HepG2 (cell line): Measurements from ENCODE around the gene HHLA2. TPM values are rescaled to one million over a fixed set of nuclear protein-coding genes. Genes with fewer than 3 reads are reported as not detected.

Experiments
- ATAC-seq: fragments of 200-7000 bp; cut with Tn5 transposase; 3 replicates; pipeline ENCODE4 v1.9.1; 2020; ENCODE audit warnings: mild to moderate bottlenecking, moderate library complexity
- BruUV-seq: library from RNA; stranded (reverse); fragments of 400-500 nt; replicated peaks from 2 replicates; lab custom pipeline; 2021; lab: Mats Ljungman, UMichigan
- CTCF ChIA-PET: fragments of 300-600 bp; formaldehyde crosslinking; extraction: SDS; loops from one replicate; lab custom pipeline; 2021; ENCODE audit warnings: low total read pairs, inconsistent platforms, low intra/inter-chr PET ratio; lab: Yijun Ruan, JAX
- POLR2A ChIA-PET: fragments of 350-600 bp; sonication (Branson Sonifier 250); formaldehyde crosslinking; loops from one replicate; lab custom pipeline; 2020; ENCODE audit warnings: antibody characterized with exemption, inconsistent platforms; lab: Yijun Ruan, JAX
- DNase-seq: peaks from one replicate; pipeline ENCODE4 v3.0.0-alpha.2; 2015; ENCODE audit warnings: low spot score
- FAIRE-seq: peaks from 3 replicates; lab custom pipeline; 2011; peaks lifted over from hg19 to GRCh38; lab: Jason Lieb, UNC
- H2AFZ ChIP-seq: one replicate; pipeline ENCODE4 v1.6.1; 2011; ENCODE audit warnings: low read length, inconsistent platforms
- H3K27ac ChIP-seq: fragments of 300-600 bp; 3 replicates; pipeline ENCODE4 v1.8.0; 2011; ENCODE audit warnings: mixed run types, mild to moderate bottlenecking, mixed read lengths, low read length, inconsistent platforms; ENCODE audit not compliant: insufficient read depth; ENCODE audit errors: extremely low read length
- H3K27me3 ChIP-seq, 2 experiments: fragments of 200-600 bp in 1 of 2; 2 replicates in 1 of 2; 3 replicates in 1 of 2; pipeline versions ENCODE4 v1.6.0 to v1.8.0; 2011; ENCODE audit warnings: low read length in 2 of 2, mild to moderate bottlenecking in 2 of 2, moderate library complexity in 2 of 2, inconsistent platforms in 1 of 2; ENCODE audit not compliant: insufficient read depth in 2 of 2, control insufficient read depth in 1 of 2
- H3K36me3 ChIP-seq, 2 experiments: fragments of 200-600 bp in 1 of 2; replicated peaks in 1 of 2; 2 replicates in 1 of 2; 3 replicates in 1 of 2; pipeline versions ENCODE4 v1.5.1 to v1.8.0; 2011; ENCODE audit warnings: low read length in 2 of 2, inconsistent platforms in 1 of 2; ENCODE audit not compliant: insufficient read depth in 2 of 2, control insufficient read depth in 1 of 2
- H3K4me1 ChIP-seq: 2 replicates; pipeline ENCODE4 v1.5.1; 2012; ENCODE audit warnings: low read length, inconsistent platforms; ENCODE audit not compliant: insufficient read depth
- H3K4me2 ChIP-seq: 2 replicates; pipeline ENCODE4 v1.6.0; 2011; ENCODE audit warnings: low read depth, low read length, inconsistent platforms
- H3K4me3 ChIP-seq, 3 experiments: fragments of 200-600 bp in 1 of 3; sonication (generic), shearing (Covaris generic) in 1 of 3; replicated peaks in 1 of 3; 2 replicates each; pipeline ENCODE4 v1.5.1; 2011 to 2016; ENCODE audit warnings: low read length in 3 of 3, inconsistent platforms in 2 of 3, low read depth in 2 of 3, mild to moderate bottlenecking in 2 of 3, control low read depth in 1 of 3, mixed read lengths in 1 of 3; ENCODE audit not compliant: insufficient read depth in 1 of 3
- H3K79me2 ChIP-seq: one replicate; pipeline ENCODE4 v1.6.1; 2011; ENCODE audit warnings: low read length, inconsistent platforms; ENCODE audit not compliant: insufficient read depth
- H3K9ac ChIP-seq: 2 replicates; pipeline ENCODE4 v1.6.0; 2011; ENCODE audit warnings: mild to moderate bottlenecking, low read depth, low read length, inconsistent platforms; ENCODE audit not compliant: insufficient read depth
- H3K9me3 ChIP-seq: 2 replicates; pipeline ENCODE4 v1.5.1; 2012; ENCODE audit warnings: mild to moderate bottlenecking, low read length
- H4K20me1 ChIP-seq: 2 replicates; pipeline ENCODE4 v1.6.0; 2011; ENCODE audit warnings: inconsistent platforms, mild to moderate bottlenecking, low read length, moderate library complexity; ENCODE audit not compliant: insufficient read depth
- GMEB1 ChIP-seq: sonication (generic); formaldehyde crosslinking; IDR thresholded peaks from 2 replicates; pipeline ENCODE4 v1.5.1; 2020; ENCODE audit warnings: missing genetic modification reagents, mild to moderate bottlenecking, borderline replicate concordance
- GZF1 ChIP-seq: sonication (generic); formaldehyde crosslinking; IDR thresholded peaks from 2 replicates; pipeline ENCODE4 v1.5.1; 2020; ENCODE audit warnings: mild to moderate bottlenecking, missing genetic modification reagents
- HDAC2 ChIP-seq: sonication (generic); formaldehyde crosslinking; IDR thresholded peaks from 2 replicates; pipeline ENCODE4 v1.4.0; 2020; ENCODE audit warnings: missing genetic modification reagents
- IRF9 ChIP-seq: sonication (generic); formaldehyde crosslinking; IDR thresholded peaks from 2 replicates; pipeline ENCODE4 v1.8.0; 2022; ENCODE audit warnings: missing genetic modification reagents, mild to moderate bottlenecking, borderline replicate concordance
- ZNF124 ChIP-seq: sonication (generic); formaldehyde crosslinking; IDR thresholded peaks from 2 replicates; pipeline ENCODE4 v1.4.0; 2020; ENCODE audit warnings: missing genetic modification reagents
- ZNF552 ChIP-seq: sonication (generic); formaldehyde crosslinking; IDR thresholded peaks from 2 replicates; pipeline ENCODE4 v1.9.0; 2022; ENCODE audit warnings: missing genetic modification reagents, mild to moderate bottlenecking, borderline replicate concordance
- ZNF772 ChIP-seq: sonication (generic); formaldehyde crosslinking; IDR thresholded peaks from 2 replicates; pipeline ENCODE4 v1.5.0; 2020; ENCODE audit warnings: mild to moderate bottlenecking, missing genetic modification reagents
- in situ Hi-C: cut with HindIII; loops from 2 replicates; pipeline ENCODE4 v1.10.0; 2017; ENCODE audit warnings: low pct_unique_long_range_greater_than_20kb; ENCODE audit not compliant: extremely low pct_ligation_motif_present
- intact Hi-C: fragments of 100-400 bp; cut with micrococcal nuclease; formaldehyde crosslinking; loops from one replicate; pipeline ENCODE4 v1.10.0; 2022; ENCODE audit not compliant: unreplicated experiment
- polyA plus RNA-seq, 8 experiments: library from polyadenylated mRNA; depleted of rRNA in 3 of 8; stranded (reverse) in 7 of 8; unstranded in 1 of 8; fragments of >200 nt; fragmentation: Illumina TruSeq in 4 of 8; extraction: Trizol in 4 of 8; gene quantifications; 2 replicates each; pipeline versions ENCODE4 v1.2.1 to v1.2.3, GENCODE V29; 2011 to 2016; ENCODE audit warnings: low read depth in 4 of 8, missing spikeins in 1 of 8, mixed read lengths in 1 of 8; ENCODE audit not compliant: insufficient read depth in 1 of 8
- total RNA-seq, 5 experiments: library from RNA; depleted of rRNA; stranded (reverse); fragments of >200 nt; fragmentation: Illumina TruSeq; extraction: Trizol; gene quantifications; 2 replicates each; pipeline ENCODE4 v1.2.3, GENCODE V29; 2016; ENCODE audit warnings: low read depth in 1 of 5
- TF ChIP-seq, protein P1 (sequence below): sonication (generic); formaldehyde crosslinking; IDR thresholded peaks from 2 replicates; pipeline ENCODE4 v1.4.0; 2020; ENCODE audit warnings: missing genetic modification reagents

Gene HHLA2
- total and polyA plus RNA-seq, 2 of the 13 experiments (the other 11 are each of a cell fraction or from before 2014, with no cell fraction given): not detected

DNA sequence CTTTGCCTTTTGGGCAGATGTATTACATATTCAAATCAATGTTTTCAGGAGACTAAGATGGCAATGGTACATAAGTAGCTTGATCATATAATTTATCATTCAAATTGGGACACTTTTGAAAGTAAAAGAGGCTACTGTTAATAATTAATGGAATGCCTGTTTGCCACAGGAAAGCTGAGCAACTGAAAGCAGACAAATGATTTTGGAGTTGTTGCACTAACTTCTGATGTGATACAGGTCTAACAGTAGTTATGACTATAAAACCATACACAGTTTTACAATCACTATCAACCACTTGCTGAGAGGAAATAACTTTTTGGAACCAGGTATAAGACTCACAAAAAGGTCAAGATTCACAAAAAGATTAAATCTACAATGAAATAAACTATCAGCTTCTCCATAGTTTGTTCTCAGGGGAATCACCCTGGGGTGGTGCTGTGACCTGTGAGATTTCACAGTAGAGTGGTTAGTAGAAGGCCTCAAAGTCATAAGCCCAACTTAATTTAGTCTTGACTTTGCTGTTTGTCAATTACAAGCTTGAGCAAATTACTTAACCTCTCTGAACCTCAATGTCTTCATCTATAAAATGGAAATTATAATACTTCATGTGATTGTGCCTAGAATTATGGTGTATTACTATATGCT, 42.7 kb downstream of the HHLA2 start:
- H3K4me2 ChIP-seq: no peak overlapping the region
- no peak for TF ChIP-seq HDAC2 (CRISPR knock-in tag)
- TF ChIP-seq, protein P1, sequence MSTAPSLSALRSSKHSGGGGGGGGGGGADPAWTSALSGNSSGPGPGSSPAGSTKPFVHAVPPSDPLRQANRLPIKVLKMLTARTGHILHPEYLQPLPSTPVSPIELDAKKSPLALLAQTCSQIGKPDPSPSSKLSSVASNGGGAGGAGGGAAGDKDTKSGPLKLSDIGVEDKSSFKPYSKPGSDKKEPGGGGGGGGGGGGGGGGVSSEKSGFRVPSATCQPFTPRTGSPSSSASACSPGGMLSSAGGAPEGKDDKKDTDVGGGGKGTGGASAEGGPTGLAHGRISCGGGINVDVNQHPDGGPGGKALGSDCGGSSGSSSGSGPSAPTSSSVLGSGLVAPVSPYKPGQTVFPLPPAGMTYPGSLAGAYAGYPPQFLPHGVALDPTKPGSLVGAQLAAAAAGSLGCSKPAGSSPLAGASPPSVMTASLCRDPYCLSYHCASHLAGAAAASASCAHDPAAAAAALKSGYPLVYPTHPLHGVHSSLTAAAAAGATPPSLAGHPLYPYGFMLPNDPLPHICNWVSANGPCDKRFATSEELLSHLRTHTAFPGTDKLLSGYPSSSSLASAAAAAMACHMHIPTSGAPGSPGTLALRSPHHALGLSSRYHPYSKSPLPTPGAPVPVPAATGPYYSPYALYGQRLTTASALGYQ (CRISPR knock-in tag): no peak
- no peak for TF ChIP-seq ZNF552
- no peak for TF ChIP-seq IRF9
- TF ChIP-seq ZNF772 (CRISPR knock-in tag): no peak
- TF ChIP-seq GZF1 (CRISPR knock-in tag): no peak
- no peak for TF ChIP-seq GMEB1 (CRISPR knock-in tag)
- TF ChIP-seq ZNF124: no peak
- no peaks in the 10 kb centered on the region for H3K4me1 ChIP-seq
- no TSS peak for BruUV-seq
- no peak for DNase-seq
- no peak for ATAC-seq
- intact Hi-C loops (no loop called here), in situ Hi-C loops (no loop called here)
- H3K27me3 ChIP-seq: no peaks in the 10 kb centered on the region; a peak in 1 of 5 replicates
- H3K79me2 ChIP-seq: no peaks in the 10 kb centered on the region
- H3K36me3 ChIP-seq: no peaks in the 10 kb centered on the region
- H3K27ac ChIP-seq: no peak overlapping the region
- H3K9me3 ChIP-seq: no peaks in the 10 kb centered on the region
- ChIA-PET CTCF (no interaction called here), POLR2A (no interaction called here)
- no peaks in the 10 kb centered on the region for H4K20me1 ChIP-seq
- no peak for FAIRE-seq
- H3K9ac ChIP-seq: no peak overlapping the region
- H3K4me3 ChIP-seq: no peak overlapping the region
- no peak overlapping the region for H2AFZ ChIP-seq
